ENCODE data around the gene DAD1.

The DAD1 gene

GRCh38 chr14:22536853-22537338, 52.1 kb downstream of the DAD1 start:
- peak; percentile 99 for DNase-seq (ENCODE audit: low read depth)

- DNase-seq (ENCODE audit: low read depth) = no peak
Observed at GRCh38 chr14:22535916-22536315, 53.1 kb downstream of the DAD1 start.

DNA sequence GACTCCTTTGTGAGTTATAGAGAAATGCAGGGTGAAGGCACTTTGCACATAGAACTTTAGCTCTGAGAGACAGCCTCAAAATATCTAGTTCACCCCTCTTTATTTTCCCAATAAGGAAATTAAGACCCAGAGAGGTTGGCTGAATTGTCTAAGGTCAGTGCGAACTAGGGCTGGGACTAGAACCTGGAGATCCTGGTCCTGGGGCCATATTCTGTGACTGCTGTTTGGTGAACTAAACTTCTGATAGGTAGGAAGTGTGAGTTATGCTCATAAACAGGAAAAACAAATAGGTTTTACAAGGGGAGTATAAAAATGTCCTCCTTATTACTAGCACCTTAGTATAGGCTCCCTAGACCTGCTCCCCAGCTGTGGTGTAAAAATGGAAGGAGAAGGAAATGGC, 53.9 kb downstream of the DAD1 start:
- DNase-seq (ENCODE audit: low read depth) = no peak

GRCh38 chr14:22534547-22534946, 54.5 kb downstream of the DAD1 start:
- no peak for DNase-seq (ENCODE audit: low read depth)

GRCh38 chr14:22533739-22534359, 55.2 kb downstream of the DAD1 start:
- DNase-seq (ENCODE audit: low read depth) = no peak

DNA sequence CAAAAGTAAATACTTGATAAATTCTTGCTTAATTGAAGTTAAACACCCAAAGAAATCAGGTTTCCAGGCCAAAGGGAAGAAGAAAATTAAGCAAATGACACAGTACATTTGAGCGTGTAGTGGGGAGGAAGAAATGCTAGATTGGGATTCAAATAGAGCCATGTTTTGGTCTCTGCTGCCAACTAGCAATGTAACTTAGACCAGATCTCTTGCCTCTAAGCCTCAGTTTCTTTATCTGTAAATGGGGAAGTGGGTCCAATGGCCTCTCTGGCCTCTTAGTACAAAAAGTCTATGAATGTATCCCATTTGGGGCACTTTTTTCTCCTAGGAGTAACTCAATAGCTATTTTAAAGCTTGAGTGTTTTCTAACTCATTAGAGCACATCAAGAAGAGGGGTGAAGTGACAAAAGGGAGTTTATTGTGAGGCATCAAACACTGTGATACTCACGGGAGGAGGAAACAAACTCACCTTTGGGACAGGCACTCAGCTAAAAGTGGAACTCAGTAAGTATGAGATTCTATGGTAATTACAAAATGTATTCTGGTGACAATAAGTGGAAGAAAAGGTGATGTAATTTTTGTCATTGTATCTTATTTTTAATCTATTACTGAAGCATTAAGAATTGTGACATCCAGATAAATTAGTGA, 55.8 kb downstream of the DAD1 start:
- DNase-seq (ENCODE audit: low read depth) = no peak

DNA sequence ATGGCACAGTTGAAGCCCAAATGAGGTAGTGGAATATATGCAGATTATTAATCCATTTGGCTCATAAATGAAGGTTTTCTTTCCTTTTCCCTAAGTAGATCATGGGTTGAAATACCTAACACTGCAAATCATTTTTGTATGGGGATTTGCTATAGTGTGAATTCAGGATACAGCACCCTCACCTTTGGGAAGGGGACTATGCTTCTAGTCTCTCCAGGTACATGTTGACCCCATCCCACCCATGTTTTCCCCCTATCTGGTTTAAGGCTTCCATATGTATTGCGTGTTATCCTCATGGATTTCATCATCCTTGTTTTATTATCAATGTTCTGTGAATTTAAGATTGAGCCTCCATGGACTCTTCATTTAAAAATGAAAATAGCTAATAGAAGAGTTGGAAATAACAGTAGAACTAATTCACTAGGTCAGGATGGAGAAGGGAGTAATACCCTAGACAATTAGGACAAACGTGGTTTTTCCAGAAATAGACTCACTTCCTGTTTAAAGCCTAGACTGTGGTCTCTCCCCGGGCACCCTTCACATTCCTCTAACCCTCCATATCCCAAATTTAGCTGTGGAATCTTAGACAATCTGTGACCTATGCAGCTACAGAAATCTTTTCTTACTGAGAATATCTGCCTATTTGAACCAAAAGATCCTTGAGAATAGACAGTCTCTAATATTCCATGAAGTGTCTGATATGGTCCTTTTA, 56.5 kb downstream of the DAD1 start:
- DNase-seq (ENCODE audit: low read depth) = peak; percentile 29

GRCh38 chr14:22531451-22532344, 57.3 kb downstream of the DAD1 start:
- DNase-seq (ENCODE audit: low read depth) = no peak

- DNase-seq (ENCODE audit: low read depth) = no peak
Observed at GRCh38 chr14:22530127-22530526, 58.9 kb downstream of the DAD1 start.

- no peak for DNase-seq (ENCODE audit: low read depth)
Observed at GRCh38 chr14:22526744-22527143, 62.3 kb downstream of the DAD1 start.

GRCh38 chr14:22526218-22526617, 62.8 kb downstream of the DAD1 start:
- DNase-seq (ENCODE audit: low read depth) = no peak

GRCh38 chr14:22524784-22525161, 64.3 kb downstream of the DAD1 start:
- peak; percentile 55 for DNase-seq (ENCODE audit: low read depth)

GRCh38 chr14:22524115-22524783, 64.8 kb downstream of the DAD1 start:
- DNase-seq (ENCODE audit: low read depth) = no peak

DNA sequence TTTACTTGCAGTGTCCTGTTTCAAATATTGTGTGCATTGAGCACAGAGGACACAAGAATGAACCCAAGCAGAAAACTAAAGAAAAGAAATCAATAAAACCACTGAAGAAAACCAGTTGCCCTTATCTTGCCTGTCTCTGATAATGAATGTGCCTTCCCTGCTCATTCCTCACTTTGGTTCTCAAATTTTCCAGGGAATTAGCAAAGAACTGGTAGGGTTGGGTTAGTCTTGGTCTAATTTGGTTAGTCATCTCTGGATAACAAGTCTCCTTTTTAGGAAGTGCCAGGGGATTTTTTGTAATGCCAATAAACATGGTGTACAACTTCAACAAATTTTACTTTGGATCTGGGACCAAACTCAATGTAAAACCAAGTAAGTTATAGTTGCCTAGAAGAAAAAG, 65.7 kb downstream of the DAD1 start:
- DNase-seq (ENCODE audit: low read depth) = no peak

- DNase-seq (ENCODE audit: low read depth) = no peak
Observed at GRCh38 chr14:22522466-22522957, 66.5 kb downstream of the DAD1 start.

DNA sequence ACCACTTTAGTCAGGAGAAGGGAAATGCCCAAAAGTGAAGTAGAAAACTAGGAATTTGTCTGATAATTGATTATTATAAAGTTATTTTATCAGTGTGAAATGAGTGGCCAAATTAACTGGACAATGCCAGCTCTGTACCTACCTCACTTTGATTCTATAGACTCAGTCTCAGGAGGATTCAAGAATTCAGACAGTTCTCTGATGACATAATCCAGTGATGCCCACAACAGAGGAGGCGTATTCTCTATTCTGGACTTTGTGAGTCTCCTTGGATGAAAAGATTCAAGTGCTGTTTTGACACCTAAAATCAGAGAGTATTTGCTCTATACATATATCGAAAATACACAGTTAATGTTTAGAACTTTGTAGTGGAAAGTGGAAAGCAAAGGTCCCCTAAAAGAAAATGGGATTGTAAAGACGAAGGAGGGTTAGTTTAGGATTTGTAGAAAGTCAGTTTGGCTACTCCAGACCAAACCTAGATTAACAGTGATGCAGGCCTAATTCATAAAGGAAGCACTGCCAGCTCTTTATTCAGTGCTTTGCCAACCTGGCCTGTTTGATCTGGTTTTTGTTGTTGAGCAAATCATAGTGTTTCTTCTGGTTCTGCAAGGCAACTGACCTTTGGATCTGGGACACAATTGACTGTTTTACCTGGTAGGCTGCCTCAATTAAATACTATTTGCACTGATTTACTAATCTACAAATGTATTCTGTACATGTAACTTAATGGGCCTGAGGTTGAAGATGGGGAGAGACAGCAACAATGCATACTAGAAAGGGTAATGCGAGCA, 67.4 kb downstream of the DAD1 start:
- no peak for DNase-seq (ENCODE audit: low read depth)

DNA sequence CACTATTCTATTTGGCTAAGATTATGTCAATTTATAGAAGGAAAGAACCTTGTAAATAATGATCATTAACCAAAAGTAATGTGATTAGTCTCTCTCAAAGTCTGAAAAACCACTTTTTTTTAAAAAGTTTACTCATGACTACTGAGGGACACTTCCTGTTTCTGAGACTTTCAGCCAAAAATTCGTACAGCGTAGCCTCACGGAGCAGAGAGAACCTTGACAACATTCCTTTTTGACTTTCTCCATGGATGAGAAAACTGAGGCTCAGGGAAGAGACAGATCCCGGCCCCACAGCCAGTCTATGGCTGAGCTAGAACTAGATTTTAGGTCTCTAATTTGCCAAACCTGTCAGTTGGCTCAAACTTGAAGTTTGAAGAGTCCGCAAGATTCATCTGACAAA, 68.2 kb downstream of the DAD1 start:
- DNase-seq (ENCODE audit: low read depth) = peak; percentile 25

- peak; percentile 87 for DNase-seq (ENCODE audit: low read depth)
Observed at GRCh38 chr14:22519877-22520685, 68.9 kb downstream of the DAD1 start.

GRCh38 chr14:22518073-22518472, 71.0 kb downstream of the DAD1 start:
- no peak for DNase-seq (ENCODE audit: low read depth)

All from iris pigment epithelial cell (primary cell).